MV-4-11 (cell line): ENCODE measurements around the gene DENND5A.
A peak's percentile ranks its signal among the peaks of the same experiment; 100 is the strongest.
"Not testable (repeated sequence)": the region's sequence is repeated elsewhere in the genome, so short reads cannot be mapped to it uniquely, and the experiment has no call there.

Experiments
- DNase-seq: peaks from one replicate; lab custom pipeline; 2025; lab: John Stamatoyannopoulos, UW

DENND5A gene

DNA sequence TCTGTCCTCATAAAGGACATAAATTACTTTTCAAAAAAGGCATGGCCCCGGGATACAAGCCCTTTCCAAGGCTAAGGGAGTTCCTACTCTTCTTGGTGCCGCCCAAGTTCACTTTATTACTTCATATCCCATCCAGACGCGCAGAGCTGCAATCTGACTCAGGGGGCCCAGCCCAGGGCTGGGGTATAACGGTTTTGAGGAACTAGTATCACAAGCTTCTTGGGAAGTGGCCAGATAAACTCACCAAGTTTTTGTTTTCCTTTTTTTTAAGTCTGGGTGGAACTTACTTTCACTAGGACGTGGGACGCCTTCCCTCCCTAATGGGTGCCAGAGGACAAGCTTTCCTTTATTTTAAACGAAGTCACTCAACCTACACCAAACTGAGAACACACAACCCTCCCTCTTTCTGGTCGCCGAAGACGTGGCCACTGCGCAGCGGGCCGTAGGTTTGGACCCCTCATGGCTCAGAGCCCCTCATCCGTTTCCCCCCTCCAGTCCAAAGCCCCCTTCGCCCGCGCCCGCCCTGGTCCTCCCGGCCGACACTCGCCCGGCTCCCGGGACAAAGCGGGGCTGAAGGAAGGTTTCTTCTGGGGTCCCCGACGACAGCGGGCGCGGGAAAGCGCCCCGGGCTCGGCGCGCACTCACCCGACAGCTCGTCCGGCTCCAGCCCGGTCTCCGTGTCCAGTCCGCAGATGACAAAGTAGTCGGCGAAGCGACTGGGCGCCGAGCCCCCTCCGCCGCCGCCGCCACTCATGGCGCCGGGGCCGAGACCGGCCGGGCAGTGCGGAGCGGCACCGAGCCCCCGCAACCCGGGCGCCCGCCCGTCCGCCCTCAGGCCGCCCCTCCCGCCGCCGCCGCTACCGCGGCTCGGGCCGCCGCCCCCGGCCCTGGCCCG, 587 bp downstream of the DENND5A start:
- DNase-seq, result peak; percentile 95

- peak; percentile 89 for DNase-seq
Measured at GRCh38 chr11:9263840-9264315, 1.3 kb downstream of the DENND5A start.

DNA sequence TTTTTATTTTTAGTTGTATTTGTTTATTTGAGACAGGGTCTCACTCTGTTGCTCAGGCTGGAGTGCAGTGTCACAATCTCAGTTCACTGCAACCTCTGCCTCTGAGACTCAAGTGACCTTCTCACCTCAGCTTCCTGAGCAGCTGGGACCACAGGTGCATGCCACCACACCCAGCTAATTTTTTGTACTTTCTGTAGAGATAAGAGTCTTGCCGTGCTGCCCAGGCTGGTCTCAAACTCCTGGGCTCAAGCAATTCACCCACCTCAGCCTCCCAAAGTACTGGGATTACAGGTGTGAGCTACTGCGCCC, 4.4 kb downstream of the DENND5A start:
- DNase-seq, result not testable (repeated sequence)

- DNase-seq, result no peak
Measured at GRCh38 chr11:9259981-9260837, 4.9 kb downstream of the DENND5A start.

DNA sequence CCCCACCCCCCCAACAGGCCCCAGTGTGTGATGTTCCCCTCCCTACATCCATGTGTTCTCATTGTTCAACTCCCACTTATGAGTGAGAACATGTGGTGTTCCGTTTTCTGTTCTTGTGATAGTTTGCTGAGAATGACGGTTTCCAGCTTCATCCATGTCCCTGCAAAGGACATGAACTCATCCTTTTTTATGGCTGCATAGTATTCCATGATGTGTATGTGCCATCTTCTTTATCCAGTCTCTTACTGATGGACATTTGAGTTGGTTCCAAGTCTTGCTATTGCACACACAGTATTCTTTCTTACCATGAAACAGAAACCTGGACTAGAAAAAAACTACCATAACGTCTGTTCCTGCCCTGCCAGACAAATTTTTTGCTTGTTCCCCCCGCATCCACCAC, 6.9 kb downstream of the DENND5A start:
- not testable (repeated sequence) for DNase-seq

DNA sequence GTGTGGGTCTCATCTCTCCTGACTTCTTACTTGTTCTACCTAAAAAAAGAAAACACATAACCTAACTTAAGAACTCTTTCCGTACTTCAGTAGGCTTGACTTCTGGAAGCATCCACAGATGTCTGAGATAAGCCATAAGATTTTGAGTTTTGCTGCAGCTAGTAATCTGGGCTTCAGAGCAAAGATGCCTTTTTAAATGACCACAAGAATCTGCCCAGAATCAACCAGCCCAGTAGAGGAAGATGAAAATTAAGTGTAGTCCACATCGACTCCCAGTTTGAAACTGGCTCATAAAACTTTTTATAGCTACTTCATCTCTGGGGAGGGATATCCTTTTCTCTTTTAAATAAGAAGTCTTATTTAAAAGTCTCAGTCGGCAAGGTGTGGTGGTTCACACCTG, 10.7 kb downstream of the DENND5A start:
- DNase-seq, result no peak

DNA sequence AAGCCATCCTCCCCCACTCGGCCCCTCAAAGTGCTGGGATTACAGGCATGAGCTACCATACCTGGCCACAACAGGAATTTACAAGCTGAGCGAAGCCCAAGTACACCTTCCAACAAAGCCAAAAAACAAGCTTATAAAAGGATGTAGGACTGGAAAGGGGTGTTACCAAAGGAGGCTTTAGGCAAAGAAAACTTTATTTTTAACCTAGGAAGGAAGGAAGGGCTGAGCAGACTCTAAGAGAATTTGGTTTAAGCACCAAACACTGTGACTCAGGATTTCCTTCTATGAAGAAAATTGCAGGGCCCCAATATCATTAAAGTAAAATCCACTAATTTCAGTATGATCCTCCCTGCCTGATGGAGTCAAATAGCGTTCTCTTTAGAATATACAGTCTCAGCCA, 12.1 kb downstream of the DENND5A start:
- DNase-seq, result no peak

- no peak for DNase-seq
Measured at GRCh38 chr11:9251311-9251710, 13.8 kb downstream of the DENND5A start.

GRCh38 chr11:9250139-9250582, 15.0 kb downstream of the DENND5A start:
- peak; percentile 35 for DNase-seq

GRCh38 chr11:9249252-9249651, 15.9 kb downstream of the DENND5A start:
- no peak for DNase-seq

GRCh38 chr11:9247863-9248262, 17.3 kb downstream of the DENND5A start:
- no peak for DNase-seq

DNA sequence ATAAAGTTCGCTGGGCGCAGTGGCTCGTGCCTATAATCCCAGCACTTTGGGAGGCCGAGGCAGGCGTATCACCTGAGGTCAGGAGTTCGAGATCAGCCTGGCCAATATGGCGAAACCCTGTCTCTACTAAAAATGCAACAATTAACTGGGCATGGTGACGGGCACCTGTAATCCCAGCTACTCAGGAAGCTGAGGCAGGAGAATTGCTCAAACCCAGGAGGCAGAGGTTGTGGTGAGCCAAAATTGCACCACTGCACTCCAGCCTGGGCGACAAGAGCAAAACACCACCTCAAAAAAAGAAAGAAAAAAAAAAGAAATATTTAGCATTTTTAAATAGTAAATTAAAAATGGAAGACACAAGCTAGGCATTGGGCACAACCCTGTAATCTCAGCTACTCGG, 28.9 kb downstream of the DENND5A start:
- DNase-seq, result not testable (repeated sequence)

- DNase-seq, result no peak
Measured at GRCh38 chr11:9232482-9232881, 32.7 kb downstream of the DENND5A start.

DNA sequence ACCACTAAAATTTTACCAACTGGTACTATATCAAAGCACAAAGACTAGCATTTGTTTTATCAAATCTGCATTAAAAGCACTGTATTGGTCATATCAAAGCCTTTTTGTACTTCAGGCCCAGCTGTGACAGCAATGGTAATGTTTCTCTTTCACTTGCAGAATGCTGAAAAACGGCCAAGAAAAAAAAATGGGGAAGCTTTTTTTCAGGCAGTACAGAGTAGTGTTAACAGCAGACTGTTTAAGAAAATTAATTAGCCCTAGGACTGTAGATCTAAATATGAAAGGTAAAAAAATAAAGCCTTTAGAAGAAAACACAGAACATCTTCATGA, 33.3 kb downstream of the DENND5A start:
- DNase-seq, result peak; percentile 68

GRCh38 chr11:9230296-9230695, 34.9 kb downstream of the DENND5A start:
- no peak for DNase-seq

DNA sequence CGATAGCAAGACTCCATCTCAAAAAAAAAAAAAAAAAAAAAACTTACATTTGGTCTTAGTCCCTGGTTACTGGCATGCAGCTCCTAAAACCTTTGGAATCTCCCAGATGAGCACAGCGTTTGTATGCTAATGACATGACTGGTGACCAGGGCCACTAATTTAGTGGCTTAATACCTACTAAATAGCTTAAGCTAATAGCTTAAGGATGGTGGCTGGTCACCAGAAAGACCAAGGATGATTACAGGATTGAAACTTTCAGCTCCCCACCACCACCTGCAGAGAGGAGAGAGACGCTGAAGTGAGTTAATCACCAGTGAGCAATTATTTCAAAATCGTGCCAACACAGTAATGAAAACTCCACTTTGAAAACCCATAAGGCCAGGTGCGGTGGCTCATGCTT, 37.1 kb downstream of the DENND5A start:
- no peak for DNase-seq

DNA sequence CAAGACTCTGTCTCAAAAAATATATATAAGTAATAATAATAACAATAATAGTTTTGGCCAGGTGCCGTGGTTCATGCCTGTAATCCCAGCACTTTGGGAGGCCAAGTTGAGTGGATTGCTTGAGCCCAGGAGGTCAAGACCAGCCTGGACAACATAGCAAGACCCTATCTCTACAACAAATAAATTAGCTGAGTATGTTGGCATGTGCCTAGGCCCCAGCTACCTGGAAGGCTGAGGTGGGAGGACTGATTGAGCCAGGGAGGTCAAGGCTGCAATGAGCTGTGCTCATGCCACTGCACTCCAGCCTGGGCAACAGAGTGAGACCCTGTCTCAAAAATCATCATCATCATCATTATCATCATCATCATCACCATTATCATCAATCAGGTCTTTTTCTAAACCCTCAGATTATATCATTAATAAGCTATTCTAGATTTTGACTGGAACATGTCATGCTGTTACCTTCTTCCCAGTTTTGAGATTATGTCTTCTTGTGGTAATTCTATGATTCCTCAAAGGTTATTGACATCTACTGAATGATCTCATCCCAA, 39.3 kb downstream of the DENND5A start:
- no peak for DNase-seq

DNA sequence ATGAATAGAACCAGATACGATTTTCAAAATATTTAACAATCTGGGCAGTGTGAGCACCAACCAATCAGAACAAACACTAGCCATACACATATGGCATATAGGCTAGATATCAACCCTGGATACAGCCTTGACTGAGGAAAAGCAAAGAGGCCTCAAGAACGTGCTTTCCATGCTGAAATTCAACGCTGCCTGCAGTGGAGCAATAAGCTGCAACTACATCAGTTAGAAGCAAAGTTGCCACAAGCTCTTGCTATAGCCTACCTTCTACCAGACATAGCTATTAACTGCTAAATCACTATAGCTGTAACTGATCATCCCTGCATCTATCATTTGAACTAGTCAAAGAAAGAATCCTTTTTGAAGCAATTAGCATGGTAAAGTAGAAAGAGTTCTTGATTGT, 42.5 kb downstream of the DENND5A start:
- no peak for DNase-seq

- not testable (repeated sequence) for DNase-seq
Measured at GRCh38 chr11:9220853-9221252, 44.3 kb downstream of the DENND5A start.

DNA sequence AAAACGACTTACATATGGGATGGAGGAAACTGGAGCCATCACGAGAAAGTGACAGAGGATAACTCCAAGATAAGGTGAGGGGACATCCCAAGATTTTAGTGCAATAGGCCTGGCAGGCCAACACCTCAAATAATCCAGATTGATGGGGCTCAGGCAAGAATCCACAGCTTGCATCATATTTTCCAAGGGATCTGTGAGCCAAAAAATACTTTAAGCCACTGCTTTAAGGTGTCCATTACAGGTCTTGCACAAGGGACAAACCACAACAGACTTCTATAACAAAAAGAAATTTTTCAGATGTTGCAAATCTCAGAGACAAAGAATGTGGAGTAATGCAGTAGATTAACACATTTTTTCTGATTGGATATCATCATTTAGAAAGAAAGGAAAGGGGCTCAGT, 45.6 kb downstream of the DENND5A start:
- peak; percentile 38 for DNase-seq

DNA sequence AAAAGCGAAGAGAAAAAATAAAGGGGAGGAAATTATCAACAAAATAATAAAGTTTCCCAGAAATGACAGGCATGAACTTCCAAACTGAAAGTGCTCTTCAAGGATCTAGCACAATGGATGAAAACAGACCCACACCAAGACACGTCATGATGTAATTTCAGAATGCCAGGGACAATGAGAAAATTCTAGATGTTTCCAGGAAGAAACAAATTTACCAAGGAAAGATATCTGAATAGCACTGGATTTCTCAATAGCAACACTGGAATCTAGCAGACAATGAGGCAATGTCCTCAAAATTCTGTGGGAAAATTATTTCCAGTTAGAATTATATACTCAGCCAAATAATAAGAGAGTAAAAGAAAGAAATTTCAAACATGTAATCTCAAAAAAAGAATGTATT, 46.0 kb downstream of the DENND5A start:
- no peak for DNase-seq

- DNase-seq, result no peak
Measured at GRCh38 chr11:9214765-9215164, 50.4 kb downstream of the DENND5A start.

GRCh38 chr11:9211322-9211721, 53.8 kb downstream of the DENND5A start:
- no peak for DNase-seq
